Measurements from ENCODE around the gene TAF1C.

TAF1C gene

DNA sequence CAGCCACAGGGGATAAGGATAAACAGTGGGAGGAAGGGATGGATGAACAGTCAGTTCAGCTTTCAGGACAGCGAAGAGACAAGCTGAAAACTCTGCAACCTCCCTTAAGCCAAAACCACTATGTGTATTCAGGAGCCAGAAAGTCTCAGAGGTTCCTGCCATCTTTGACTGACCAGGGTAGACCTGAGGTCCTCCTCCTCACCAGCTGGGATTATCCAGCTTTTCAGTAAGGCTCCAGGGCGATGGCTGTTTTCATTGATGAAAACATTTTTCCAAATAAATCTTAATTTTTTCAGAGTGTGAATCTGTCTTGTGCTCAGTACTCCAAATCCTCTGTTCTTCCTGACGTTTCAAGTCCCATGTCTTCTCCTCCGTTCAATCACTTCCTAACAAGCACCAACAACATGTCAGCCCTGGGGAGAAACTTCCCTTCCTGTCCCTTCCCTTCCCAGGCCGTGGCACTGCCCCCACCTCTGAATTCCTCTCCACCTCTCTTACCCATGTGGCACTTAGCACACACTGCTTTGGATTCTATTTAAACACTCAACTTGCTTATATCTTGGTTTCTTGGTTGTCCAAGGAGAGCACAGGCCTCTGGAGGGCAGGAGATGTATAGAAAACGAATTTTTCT lies 47.1 kb downstream of the TAF1C start:
- TF ChIP-seq, protein P1, sequence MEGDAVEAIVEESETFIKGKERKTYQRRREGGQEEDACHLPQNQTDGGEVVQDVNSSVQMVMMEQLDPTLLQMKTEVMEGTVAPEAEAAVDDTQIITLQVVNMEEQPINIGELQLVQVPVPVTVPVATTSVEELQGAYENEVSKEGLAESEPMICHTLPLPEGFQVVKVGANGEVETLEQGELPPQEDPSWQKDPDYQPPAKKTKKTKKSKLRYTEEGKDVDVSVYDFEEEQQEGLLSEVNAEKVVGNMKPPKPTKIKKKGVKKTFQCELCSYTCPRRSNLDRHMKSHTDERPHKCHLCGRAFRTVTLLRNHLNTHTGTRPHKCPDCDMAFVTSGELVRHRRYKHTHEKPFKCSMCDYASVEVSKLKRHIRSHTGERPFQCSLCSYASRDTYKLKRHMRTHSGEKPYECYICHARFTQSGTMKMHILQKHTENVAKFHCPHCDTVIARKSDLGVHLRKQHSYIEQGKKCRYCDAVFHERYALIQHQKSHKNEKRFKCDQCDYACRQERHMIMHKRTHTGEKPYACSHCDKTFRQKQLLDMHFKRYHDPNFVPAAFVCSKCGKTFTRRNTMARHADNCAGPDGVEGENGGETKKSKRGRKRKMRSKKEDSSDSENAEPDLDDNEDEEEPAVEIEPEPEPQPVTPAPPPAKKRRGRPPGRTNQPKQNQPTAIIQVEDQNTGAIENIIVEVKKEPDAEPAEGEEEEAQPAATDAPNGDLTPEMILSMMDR (IDR thresholded peaks at IDR 0.05; ENCODE audit: control insufficient read depth, insufficient read depth, low read depth, low read length, missing control alignments), result no peak
- H3K4me3 ChIP-seq (ENCODE audit: control insufficient read depth, low read depth, low read length), result no peak overlapping the region
- DNase-seq (ENCODE audit: low read depth), result no peak

DNA sequence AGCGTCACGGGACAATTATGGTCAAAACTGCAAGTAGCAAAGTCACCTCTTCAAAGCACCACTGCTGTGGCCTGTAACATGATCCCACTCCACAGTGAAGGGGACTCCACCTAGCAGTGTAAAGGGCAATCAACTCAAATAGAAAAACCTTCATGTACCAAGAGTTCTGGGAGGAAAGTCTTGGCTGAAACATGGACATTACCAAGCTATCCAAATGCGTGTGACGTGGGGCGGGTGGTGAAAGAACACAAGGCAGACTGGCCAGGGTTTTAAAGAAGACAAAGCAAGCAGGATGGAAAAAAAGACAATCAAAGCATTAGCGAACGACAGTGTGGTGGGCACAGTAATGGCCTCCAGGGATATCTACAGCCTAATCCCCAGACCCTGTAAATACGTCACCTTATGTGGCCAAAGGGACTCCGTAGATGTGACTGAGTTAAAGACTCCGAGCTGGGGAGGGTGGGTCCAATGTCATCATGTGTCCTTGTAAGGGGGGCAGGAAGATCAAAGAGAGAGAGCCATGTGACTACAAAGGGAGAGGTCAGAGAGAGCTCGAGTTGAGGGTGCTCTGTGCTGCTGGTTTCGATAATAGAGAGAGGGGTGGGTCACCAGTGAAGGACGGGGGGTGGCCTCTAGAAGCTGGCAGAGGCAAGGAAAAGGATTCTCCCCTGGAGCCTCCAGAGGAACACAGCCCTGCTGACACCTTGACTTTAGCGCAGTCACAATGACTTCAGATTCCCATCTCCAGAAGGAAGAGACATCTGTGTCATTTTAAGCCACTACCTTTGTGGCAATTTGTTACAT lies 47.8 kb downstream of the TAF1C start:
- TF ChIP-seq, protein P1 (IDR thresholded peaks at IDR 0.05; ENCODE audit: control insufficient read depth, insufficient read depth, low read depth, low read length, missing control alignments), result no peak
- no peak for DNase-seq (ENCODE audit: low read depth)
- H3K4me3 ChIP-seq (ENCODE audit: control insufficient read depth, low read depth, low read length), result no peak overlapping the region

DNA sequence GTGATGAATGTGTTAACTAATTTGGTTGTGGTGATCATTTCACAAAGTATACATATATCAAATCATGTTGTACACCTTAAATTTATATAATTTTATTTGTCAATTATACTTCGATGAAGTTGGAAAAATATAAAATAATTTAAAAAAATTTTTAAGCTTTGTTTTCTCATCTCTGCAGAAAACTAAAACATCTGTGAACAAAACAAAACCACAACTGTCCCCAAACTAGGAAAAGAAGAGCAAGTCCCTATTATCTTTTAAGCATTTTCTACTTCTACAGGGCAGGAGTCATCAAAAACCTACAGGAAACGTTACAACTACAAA lies 48.4 kb downstream of the TAF1C start:
- no peak overlapping the region for H3K4me3 ChIP-seq (ENCODE audit: control insufficient read depth, low read depth, low read length)
- TF ChIP-seq, protein P1 (IDR thresholded peaks at IDR 0.05; ENCODE audit: control insufficient read depth, insufficient read depth, low read depth, low read length, missing control alignments), result no peak
- no peak for DNase-seq (ENCODE audit: low read depth)

DNA sequence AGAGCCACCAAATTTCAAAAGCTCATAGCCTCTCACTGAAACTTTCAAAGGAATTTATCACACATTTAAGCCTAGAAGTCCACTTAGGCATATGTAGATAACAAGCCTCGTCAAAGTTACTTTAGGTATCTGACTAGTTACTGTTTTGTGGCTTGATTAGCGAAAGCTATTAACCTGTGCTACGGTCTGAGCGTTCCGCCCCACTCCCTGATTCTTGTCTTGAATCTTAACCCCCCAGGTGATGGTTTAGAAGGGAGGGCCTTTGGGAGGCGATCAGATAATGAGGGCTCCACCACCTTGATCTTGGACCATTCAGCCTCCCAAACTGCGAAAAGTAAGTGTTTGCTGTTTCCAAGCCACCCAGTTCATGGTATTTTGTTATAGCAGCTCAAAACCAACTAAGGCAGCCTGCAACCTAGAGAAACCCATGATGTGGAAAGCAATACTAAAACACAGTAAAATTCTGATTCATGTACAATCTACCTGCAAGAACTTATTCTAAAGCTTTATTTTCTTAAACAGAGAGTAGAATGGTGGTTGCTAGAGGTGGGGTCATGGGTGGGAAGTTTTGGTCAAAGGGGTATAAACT lies 49.0 kb downstream of the TAF1C start:
- TF ChIP-seq, protein P1 (IDR thresholded peaks at IDR 0.05; ENCODE audit: control insufficient read depth, insufficient read depth, low read depth, low read length, missing control alignments), result no peak
- no peak for DNase-seq (ENCODE audit: low read depth)
- no peak overlapping the region for H3K4me3 ChIP-seq (ENCODE audit: control insufficient read depth, low read depth, low read length)

DNA sequence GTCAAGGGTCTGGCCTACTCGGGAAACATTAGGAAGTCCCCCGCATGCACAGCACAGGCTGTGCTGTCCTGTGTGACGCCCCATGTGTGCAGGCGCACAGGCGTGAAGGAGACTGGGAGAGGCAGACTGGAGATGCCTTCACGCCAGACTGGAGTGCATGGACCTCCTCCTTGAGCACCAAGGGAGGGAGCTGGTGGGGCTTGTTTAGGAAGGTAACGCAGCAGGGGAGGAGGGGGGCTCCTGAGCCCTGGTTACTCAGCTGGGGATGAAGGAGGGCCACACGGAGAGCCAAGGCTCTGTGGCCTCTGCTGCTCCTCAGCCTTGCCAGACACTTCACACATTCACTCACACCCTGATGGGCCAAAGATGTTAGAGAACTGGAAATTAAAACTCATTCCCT lies 49.6 kb downstream of the TAF1C start:
- DNase-seq (ENCODE audit: low read depth), result no peak
- TF ChIP-seq, protein P1 (IDR thresholded peaks at IDR 0.05; ENCODE audit: control insufficient read depth, insufficient read depth, low read depth, low read length, missing control alignments), result no peak
- no peak overlapping the region for H3K4me3 ChIP-seq (ENCODE audit: control insufficient read depth, low read depth, low read length)

DNA sequence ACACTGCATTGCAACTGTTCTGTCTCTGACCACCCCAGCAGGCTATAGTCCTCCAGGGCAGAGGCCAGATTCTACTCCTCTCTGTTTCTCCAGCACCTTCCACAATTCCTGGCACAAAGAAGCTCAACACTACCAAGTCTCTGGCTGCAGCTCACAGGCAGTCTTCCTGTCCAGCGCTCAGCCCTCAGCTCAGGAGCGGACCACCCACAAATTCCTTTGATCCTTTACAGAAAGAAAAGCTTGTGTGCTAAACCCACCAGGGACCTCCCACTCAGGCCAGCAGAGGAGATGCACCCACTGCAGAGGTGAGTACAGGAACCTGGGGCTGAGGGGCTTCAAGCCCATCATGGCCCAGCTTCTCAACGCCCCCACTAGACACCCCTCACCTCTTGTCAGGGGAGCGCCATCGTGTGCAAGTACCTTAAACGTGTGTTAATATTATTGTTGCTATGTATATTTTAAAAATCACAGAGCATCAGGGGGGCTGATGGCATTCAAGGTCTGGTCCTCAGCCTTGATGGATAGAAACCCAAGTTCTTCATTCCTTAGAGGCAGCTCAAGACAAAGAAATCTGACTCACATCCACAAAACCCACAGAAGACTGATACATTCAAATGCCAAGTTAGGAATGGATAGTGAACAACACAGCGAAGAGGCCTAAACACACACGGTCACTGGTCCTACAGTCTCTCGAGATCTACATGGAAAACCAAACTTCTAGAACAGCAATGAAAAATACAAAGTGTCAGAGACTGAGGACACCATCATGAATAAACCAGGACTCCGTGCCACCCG lies 50.3 kb downstream of the TAF1C start:
- H3K4me3 ChIP-seq (ENCODE audit: control insufficient read depth, low read depth, low read length), result no peak overlapping the region
- no peak for DNase-seq (ENCODE audit: low read depth)
- TF ChIP-seq, protein P1 (IDR thresholded peaks at IDR 0.05; ENCODE audit: control insufficient read depth, insufficient read depth, low read depth, low read length, missing control alignments), result no peak

Measured in AG09309 (cell line).